ENCODE measurements around the gene FGFBP3. TPM values are rescaled to one million over a fixed set of nuclear protein-coding genes. Genes with fewer than 3 reads are reported as not detected.

The FGFBP3 gene, protein sequence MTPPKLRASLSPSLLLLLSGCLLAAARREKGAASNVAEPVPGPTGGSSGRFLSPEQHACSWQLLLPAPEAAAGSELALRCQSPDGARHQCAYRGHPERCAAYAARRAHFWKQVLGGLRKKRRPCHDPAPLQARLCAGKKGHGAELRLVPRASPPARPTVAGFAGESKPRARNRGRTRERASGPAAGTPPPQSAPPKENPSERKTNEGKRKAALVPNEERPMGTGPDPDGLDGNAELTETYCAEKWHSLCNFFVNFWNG
- 1.9 TPM for polyA plus RNA-seq
- long read RNA-seq, donor 1: 0 reads
- long read RNA-seq, donor 2: 0 reads
- long read RNA-seq, donor 3: 0 reads
- long read RNA-seq, donor 4: 0 reads
- long read RNA-seq, donor 5: 0 reads
- long read RNA-seq, donor 6: 0 reads
- long read RNA-seq, donor 7: 0 reads
- long read RNA-seq, donor 8, partial matches to known transcripts: 0 of 1 reads
- long read RNA-seq, donor 8, other reads (novel, unspliced or antisense): 0 of 1 reads
- long read RNA-seq, donor 9: 0 reads
- long read RNA-seq, donor 10: 0 reads
- long read RNA-seq, donor 11: 0 reads

DNA sequence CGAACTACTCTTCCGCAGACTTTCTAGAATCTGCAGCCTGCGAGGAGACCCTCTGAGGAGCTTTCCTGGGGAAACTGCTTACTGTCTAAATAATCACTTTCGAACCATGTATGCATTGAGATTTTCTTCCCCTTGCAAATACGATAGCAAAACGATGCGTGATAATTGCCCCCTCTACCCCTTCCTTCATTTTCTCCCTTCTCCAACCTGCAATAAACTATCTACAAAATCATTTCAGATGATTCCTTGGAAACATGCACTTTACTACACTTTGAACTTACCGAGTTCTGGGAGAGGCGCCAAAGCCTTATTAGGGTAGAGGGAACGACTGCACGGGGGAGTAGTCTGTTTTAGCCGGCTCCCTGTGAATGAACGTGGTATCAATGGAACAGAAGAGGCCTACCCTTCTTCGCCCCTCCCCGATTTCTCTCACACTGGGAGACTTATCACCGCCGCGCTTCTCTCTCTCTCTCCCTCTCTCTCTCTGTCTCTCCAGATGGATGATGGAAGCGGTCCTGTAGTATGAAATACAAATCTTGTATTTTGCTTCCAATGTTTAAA, at the start of gene FGFBP3:
TSS of gene FGFBP3 (minus strand) at position 370 of the 561 bp plus-strand sequence. CDS start 517 bp downstream, outside the sequence.
- peaks cover 2% of the 10 kb centered on the region for H3K27me3 ChIP-seq (ENCODE audit: control insufficient read depth, insufficient read depth, low read length)
- peak in 1 of 2 donors; percentile 65 for DNase-seq
- H3K4me1 ChIP-seq (ENCODE audit: control insufficient read depth, insufficient read depth, low read length): no peaks in the 10 kb centered on the region
- peak within 1 kb of the TSS; percentile 63 for H3K4me3 ChIP-seq (ENCODE audit: low read length)
- H3K9me3 ChIP-seq (ENCODE audit: control insufficient read depth, low read depth, low read length): no peaks in the 10 kb centered on the region
- H3K36me3 ChIP-seq (ENCODE audit: control insufficient read depth, insufficient read depth, low read length): no peaks in the 10 kb centered on the region
- WGBS (ENCODE audit: insufficient coverage, low lambda C conversion rate): 0% methylated on average over 4 of the region's 19 CpGs
- peak within 1 kb of the TSS; percentile 10 for H3K27ac ChIP-seq (ENCODE audit: low read length)

DNA sequence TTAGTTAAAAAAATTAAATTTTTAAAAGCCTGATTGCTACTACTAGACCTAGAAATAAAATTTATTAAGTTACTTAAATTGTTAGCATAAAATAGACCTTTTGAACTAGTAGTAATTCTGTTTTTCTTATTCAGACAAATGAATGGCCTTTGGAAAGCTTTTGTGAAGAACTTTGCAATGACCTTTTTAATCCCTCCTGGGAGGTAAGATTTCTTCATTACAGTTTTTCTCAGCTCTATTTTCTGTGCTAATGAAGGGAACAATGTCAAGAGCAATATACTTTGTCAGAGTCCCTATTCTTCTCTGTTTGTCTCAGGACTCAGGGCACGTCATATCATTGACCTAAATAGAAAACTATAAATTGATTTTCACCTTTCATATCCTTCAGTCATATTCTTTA, 47.8 kb upstream of the FGFBP3 start:
- H3K36me3 ChIP-seq (ENCODE audit: control insufficient read depth, insufficient read depth, low read length): peaks cover 67% of the 10 kb centered on the region

DNA sequence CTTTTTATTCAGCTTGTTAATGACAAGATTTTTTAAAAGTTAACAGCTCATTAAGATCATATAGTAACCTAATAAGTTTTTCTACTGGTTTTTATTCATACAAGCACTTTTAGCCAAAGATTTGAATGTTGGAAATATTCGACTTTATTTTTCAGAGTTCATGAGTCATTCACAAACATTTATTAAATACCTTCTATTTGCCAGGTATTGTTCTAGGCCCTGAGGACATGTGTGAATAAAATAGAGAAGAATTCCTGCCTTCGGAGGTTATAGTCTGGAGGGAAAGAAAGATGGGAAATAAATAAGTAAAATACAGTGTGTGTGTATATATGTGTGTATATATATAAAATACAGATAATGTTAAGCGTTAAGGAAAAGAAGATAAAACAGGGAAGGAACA, 45.8 kb upstream of the FGFBP3 start:
- 100% methylated on average over 3 of the region's 3 CpGs for WGBS (ENCODE audit: insufficient coverage, low lambda C conversion rate)
- DNase-seq: no peak
- Histone ChIP-seq H3K9me3 (ENCODE audit: control insufficient read depth, low read depth, low read length) (no peaks in the 10 kb centered on the region), H3K4me3 (ENCODE audit: low read length) (no peak overlapping the region), H3K27me3 (ENCODE audit: control insufficient read depth, insufficient read depth, low read length) (no peaks in the 10 kb centered on the region), H3K4me1 (ENCODE audit: control insufficient read depth, insufficient read depth, low read length) (no peaks in the 10 kb centered on the region), H3K27ac (ENCODE audit: low read length) (no peak overlapping the region), H3K36me3 (ENCODE audit: control insufficient read depth, insufficient read depth, low read length) (peaks cover 66% of the 10 kb centered on the region)

More for the DNA sequence above, 47.8 kb upstream of the FGFBP3 start:
- DNase-seq: no peak
- H3K4me3 ChIP-seq (ENCODE audit: low read length): no peak overlapping the region
- H3K9me3 ChIP-seq (ENCODE audit: control insufficient read depth, low read depth, low read length): no peaks in the 10 kb centered on the region
- no peak overlapping the region for H3K27ac ChIP-seq (ENCODE audit: low read length)
- H3K4me1 ChIP-seq (ENCODE audit: control insufficient read depth, insufficient read depth, low read length): no peaks in the 10 kb centered on the region
- no peaks in the 10 kb centered on the region for H3K27me3 ChIP-seq (ENCODE audit: control insufficient read depth, insufficient read depth, low read length)
- WGBS (ENCODE audit: insufficient coverage, low lambda C conversion rate): no CpG with 5 or more reads among the region's 1 CpG

DNA sequence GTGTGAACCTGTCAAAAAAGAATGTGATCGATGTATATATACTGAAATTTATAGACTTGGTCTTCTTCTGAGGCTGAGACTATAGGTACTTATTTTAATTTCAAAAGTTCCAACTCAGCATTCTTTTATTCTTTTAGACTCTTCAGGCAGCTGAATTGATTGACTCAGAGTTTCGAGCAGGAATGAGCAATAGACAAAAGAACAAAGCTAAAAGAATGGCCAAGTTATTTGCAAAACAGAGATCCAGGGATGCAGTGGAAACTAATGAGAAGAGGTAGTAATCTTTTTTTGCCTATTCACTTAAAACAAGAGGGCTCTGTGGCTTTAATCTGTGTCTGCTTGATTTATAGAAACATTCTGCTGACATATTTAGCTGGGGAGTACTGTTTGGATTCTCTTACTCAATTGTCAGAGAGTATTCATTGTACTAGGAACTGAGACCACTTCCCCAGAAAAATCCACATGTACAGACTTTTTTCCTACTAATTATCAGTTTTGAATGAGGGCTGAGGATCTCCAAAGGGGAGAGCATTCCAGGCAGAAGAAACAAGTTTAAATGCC, 44.4 kb upstream of the FGFBP3 start:
- no peaks in the 10 kb centered on the region for H3K9me3 ChIP-seq (ENCODE audit: control insufficient read depth, low read depth, low read length)
- H3K4me1 ChIP-seq (ENCODE audit: control insufficient read depth, insufficient read depth, low read length): no peaks in the 10 kb centered on the region
- WGBS (ENCODE audit: insufficient coverage, low lambda C conversion rate): 93% methylated on average over 1 of the region's 2 CpGs
- H3K4me3 ChIP-seq (ENCODE audit: low read length): no peak overlapping the region
- no peak for DNase-seq
- H3K27me3 ChIP-seq (ENCODE audit: control insufficient read depth, insufficient read depth, low read length): no peaks in the 10 kb centered on the region
- H3K27ac ChIP-seq (ENCODE audit: low read length): no peak overlapping the region
- H3K36me3 ChIP-seq (ENCODE audit: control insufficient read depth, insufficient read depth, low read length): peaks cover 60% of the 10 kb centered on the region

DNA sequence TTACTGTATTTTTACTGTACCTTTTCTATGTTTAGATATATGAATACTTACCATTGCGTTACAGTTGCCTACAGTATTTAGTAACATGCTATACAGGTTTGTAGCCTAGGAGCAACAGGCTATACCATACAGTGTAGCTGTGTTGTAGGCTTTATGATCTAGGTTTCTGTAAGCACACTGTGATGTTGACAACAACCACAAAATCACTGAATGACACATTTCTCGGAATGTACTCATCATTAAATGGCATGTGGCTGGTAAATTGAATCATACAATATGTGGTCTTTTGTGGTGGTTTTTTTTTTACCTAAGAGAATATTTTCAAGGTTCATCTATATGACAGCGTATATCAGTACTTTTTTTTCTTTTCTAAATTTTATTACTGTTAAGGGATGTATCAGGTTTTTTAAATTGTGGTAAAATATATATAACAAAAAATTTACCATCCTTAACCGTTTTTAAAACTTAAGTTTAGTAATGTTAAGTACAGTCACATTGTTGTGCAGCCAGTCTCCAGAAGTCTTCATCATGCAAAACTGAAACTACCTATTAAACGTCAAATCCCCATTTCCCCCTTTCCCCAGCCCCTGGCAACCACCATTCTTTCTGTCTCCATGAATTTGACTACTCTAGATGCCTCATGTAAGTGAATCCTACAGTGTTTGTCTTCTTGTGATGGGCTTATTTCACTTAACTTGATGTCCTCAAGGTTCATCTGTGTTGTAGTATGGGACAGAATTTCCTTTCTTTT, 35.8 kb upstream of the FGFBP3 start:
- Histone ChIP-seq H3K4me3 (ENCODE audit: low read length) (no peak overlapping the region), H3K4me1 (ENCODE audit: control insufficient read depth, insufficient read depth, low read length) (no peaks in the 10 kb centered on the region), H3K36me3 (ENCODE audit: control insufficient read depth, insufficient read depth, low read length) (peaks cover 31% of the 10 kb centered on the region), H3K27me3 (ENCODE audit: control insufficient read depth, insufficient read depth, low read length) (no peaks in the 10 kb centered on the region), H3K9me3 (ENCODE audit: control insufficient read depth, low read depth, low read length) (no peaks in the 10 kb centered on the region), H3K27ac (ENCODE audit: low read length) (no peak overlapping the region)
- DNase-seq: no peak
- 83% methylated on average over 1 of the region's 5 CpGs for WGBS (ENCODE audit: insufficient coverage, low lambda C conversion rate)

DNA sequence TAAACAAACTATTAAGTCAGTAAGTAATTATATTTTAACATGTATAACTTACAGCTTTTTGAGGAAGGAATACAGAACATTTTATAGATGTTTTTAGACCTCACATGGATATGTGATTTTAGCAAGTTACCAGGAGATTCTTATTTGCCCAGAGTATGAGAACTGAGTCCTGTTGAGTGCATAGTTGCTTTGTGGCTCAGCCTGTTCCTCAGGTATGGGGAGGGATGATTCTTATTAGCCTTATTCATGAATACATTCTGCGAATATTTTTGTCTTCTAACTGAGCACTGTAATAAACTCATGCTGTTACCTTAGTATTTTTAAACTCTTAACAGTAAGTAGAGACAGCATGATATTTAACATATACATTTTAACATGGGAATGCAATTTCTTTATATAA, 32.1 kb upstream of the FGFBP3 start:
- Histone ChIP-seq H3K27ac (ENCODE audit: low read length) (no peak overlapping the region), H3K4me3 (ENCODE audit: low read length) (no peak overlapping the region), H3K27me3 (ENCODE audit: control insufficient read depth, insufficient read depth, low read length) (no peaks in the 10 kb centered on the region), H3K4me1 (ENCODE audit: control insufficient read depth, insufficient read depth, low read length) (no peaks in the 10 kb centered on the region), H3K36me3 (ENCODE audit: control insufficient read depth, insufficient read depth, low read length) (peaks cover 30% of the 10 kb centered on the region), H3K9me3 (ENCODE audit: control insufficient read depth, low read depth, low read length) (no peaks in the 10 kb centered on the region)
- 100% methylated on average over 1 of the region's 1 CpG for WGBS (ENCODE audit: insufficient coverage, low lambda C conversion rate)
- no peak for DNase-seq

DNA sequence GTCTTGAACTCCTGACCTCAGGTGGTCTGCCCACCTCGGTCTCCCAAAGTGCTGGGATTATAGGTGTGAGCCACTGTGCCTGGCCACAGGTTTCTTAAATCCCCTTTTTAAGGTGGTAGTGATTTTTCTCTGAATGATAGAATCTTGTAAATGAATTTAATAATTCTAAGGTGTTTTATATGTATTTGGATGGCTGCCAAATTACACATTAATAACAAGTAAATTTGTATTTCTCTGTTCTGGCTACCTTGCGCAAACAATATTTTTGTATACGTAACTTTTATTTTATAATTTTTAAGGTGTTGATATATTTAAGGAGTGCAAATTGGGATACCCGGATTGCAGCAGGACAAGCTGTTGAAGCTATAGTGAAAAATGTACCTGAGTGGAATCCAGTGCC, 30.4 kb upstream of the FGFBP3 start:
- no peak for DNase-seq
- no peaks in the 10 kb centered on the region for H3K9me3 ChIP-seq (ENCODE audit: control insufficient read depth, low read depth, low read length)
- H3K4me3 ChIP-seq (ENCODE audit: low read length): no peak overlapping the region
- no peak overlapping the region for H3K27ac ChIP-seq (ENCODE audit: low read length)
- no peaks in the 10 kb centered on the region for H3K4me1 ChIP-seq (ENCODE audit: control insufficient read depth, insufficient read depth, low read length)
- no peaks in the 10 kb centered on the region for H3K27me3 ChIP-seq (ENCODE audit: control insufficient read depth, insufficient read depth, low read length)
- H3K36me3 ChIP-seq (ENCODE audit: control insufficient read depth, insufficient read depth, low read length): peaks cover 33% of the 10 kb centered on the region
- WGBS (ENCODE audit: insufficient coverage, low lambda C conversion rate): 100% methylated on average over 3 of the region's 4 CpGs

DNA sequence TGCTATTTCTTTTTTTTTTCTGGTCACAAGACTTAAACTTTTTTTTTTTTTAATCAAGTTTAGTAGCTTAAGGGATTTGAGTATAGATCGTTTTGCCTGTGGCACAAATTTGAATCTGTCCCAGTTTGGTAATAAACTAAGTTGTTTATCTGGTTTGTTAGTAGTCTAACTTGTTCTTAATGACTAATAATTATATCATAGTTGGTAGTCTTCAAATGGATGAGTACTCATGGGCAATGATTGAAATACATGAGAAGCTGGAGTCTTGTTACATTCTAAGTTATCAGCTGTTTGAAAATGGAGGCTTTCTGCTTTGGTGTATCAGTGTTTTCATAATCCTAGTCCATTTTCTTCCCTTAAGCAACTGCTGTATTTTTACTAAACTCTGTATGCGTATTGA, 26.6 kb upstream of the FGFBP3 start:
- no peak overlapping the region for H3K27ac ChIP-seq (ENCODE audit: low read length)
- peaks cover 28% of the 10 kb centered on the region for H3K36me3 ChIP-seq (ENCODE audit: control insufficient read depth, insufficient read depth, low read length)
- no peaks in the 10 kb centered on the region for H3K9me3 ChIP-seq (ENCODE audit: control insufficient read depth, low read depth, low read length)
- H3K27me3 ChIP-seq (ENCODE audit: control insufficient read depth, insufficient read depth, low read length): no peaks in the 10 kb centered on the region
- DNase-seq: no peak
- WGBS (ENCODE audit: insufficient coverage, low lambda C conversion rate): 100% methylated on average over 1 of the region's 2 CpGs
- H3K4me1 ChIP-seq (ENCODE audit: control insufficient read depth, insufficient read depth, low read length): no peaks in the 10 kb centered on the region
- H3K4me3 ChIP-seq (ENCODE audit: low read length): no peak overlapping the region

DNA sequence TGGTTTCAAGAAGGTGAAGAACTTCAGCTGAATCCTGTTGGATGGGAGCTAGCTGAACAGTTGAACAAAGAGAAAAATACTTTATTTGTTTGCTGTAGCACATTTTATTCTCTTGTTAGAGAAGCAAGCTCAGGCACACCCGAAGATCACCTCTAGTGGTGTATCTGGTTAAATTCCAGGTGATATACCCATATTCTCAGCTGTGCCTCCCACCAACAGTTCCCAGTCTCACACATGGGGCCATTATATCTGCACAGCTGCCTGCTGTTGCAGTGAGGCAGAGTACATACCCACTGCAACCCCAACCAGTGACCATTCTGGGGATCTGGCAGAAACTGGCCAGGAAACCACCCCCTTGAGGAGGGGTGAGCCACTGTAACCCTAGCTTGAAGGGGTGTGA, 23.5 kb upstream of the FGFBP3 start:
- H3K27ac ChIP-seq (ENCODE audit: low read length): no peak overlapping the region
- WGBS (ENCODE audit: insufficient coverage, low lambda C conversion rate): no CpG with 5 or more reads among the region's 1 CpG
- no peak overlapping the region for H3K4me3 ChIP-seq (ENCODE audit: low read length)
- H3K9me3 ChIP-seq (ENCODE audit: control insufficient read depth, low read depth, low read length): no peaks in the 10 kb centered on the region
- no peaks in the 10 kb centered on the region for H3K27me3 ChIP-seq (ENCODE audit: control insufficient read depth, insufficient read depth, low read length)
- H3K36me3 ChIP-seq (ENCODE audit: control insufficient read depth, insufficient read depth, low read length): peaks cover 27% of the 10 kb centered on the region
- no peaks in the 10 kb centered on the region for H3K4me1 ChIP-seq (ENCODE audit: control insufficient read depth, insufficient read depth, low read length)
- no peak for DNase-seq

DNA sequence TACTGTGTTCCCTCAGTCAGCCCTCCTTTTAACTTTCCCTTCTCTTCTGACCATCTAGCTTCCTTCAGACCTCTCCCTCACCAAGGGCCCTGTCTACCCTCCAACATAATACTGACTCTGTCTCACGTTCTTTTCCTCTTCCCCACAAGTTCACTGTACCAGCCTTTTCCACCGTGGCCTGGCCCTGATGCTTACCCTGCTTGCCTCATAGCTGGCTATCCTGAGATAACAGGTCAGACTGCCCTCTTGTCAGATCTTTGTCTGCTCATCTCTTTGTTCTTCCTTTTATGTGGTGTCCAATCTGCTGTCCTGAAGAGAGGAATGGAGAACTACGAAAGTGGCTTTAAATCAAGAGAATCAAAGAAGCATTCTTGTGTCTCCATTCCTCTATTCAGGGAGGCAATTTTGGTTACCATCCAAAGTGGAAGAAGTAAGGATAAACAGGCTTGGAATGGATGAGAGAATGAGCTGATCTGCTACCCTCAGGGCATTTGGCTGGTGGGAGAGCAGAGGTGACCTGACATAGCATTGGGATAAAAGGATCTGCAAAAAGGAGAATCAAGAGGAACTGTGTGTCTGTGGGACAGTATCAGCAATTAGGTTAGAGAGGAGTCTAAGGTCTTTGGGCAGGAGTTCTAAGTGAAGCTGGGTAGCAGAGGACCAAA, 22.4 kb upstream of the FGFBP3 start:
- Histone ChIP-seq H3K36me3 (ENCODE audit: control insufficient read depth, insufficient read depth, low read length) (peaks cover 25% of the 10 kb centered on the region), H3K4me1 (ENCODE audit: control insufficient read depth, insufficient read depth, low read length) (no peaks in the 10 kb centered on the region), H3K27ac (ENCODE audit: low read length) (no peak overlapping the region), H3K9me3 (ENCODE audit: control insufficient read depth, low read depth, low read length) (no peaks in the 10 kb centered on the region), H3K27me3 (ENCODE audit: control insufficient read depth, insufficient read depth, low read length) (no peaks in the 10 kb centered on the region), H3K4me3 (ENCODE audit: low read length) (no peak overlapping the region)
- WGBS (ENCODE audit: insufficient coverage, low lambda C conversion rate): 59% methylated on average over 2 of the region's 3 CpGs
- no peak for DNase-seq
